DMS79 (cell line): ENCODE measurements around the gene FABP2.
"Not testable (repeated sequence)": the region's sequence is repeated elsewhere in the genome, so short reads cannot be mapped to it uniquely, and the experiment has no call there.

Experiments
- DNase-seq: peaks from one replicate; lab custom pipeline; 2025; lab: John Stamatoyannopoulos, UW

The FABP2 gene

GRCh38 chr4:119310826-119311225 is 11.1 kb downstream of the FABP2 start:
- no peak for DNase-seq

- no peak for DNase-seq
Observed at GRCh38 chr4:119307606-119308005, 14.3 kb downstream of the FABP2 start.

- no peak for DNase-seq
Observed at GRCh38 chr4:119304431-119304830, 17.5 kb downstream of the FABP2 start.

GRCh38 chr4:119303587-119304305 is 18.2 kb downstream of the FABP2 start:
- DNase-seq: no peak

GRCh38 chr4:119302073-119302832 is 19.7 kb downstream of the FABP2 start:
- no peak for DNase-seq

GRCh38 chr4:119300101-119300978 is 21.6 kb downstream of the FABP2 start:
- no peak for DNase-seq

GRCh38 chr4:119299741-119300100 is 22.2 kb downstream of the FABP2 start:
- DNase-seq: no peak

GRCh38 chr4:119299260-119299671 is 22.7 kb downstream of the FABP2 start:
- DNase-seq: no peak

- no peak for DNase-seq
Observed at GRCh38 chr4:119297795-119298194, 24.1 kb downstream of the FABP2 start.

- DNase-seq: no peak
Observed at GRCh38 chr4:119296356-119296755, 25.6 kb downstream of the FABP2 start.

- no peak for DNase-seq
Observed at GRCh38 chr4:119290598-119290997, 31.3 kb downstream of the FABP2 start.

- no peak for DNase-seq
Observed at GRCh38 chr4:119289313-119289712, 32.6 kb downstream of the FABP2 start.

- no peak for DNase-seq
Observed at GRCh38 chr4:119286377-119287002, 35.4 kb downstream of the FABP2 start.

- no peak for DNase-seq
Observed at GRCh38 chr4:119284876-119285780, 36.8 kb downstream of the FABP2 start.

GRCh38 chr4:119281393-119281792 is 40.5 kb downstream of the FABP2 start:
- DNase-seq: no peak

GRCh38 chr4:119279945-119280344 is 42.0 kb downstream of the FABP2 start:
- not testable (repeated sequence) for DNase-seq

- DNase-seq: not testable (repeated sequence)
Observed at GRCh38 chr4:119279541-119279940, 42.4 kb downstream of the FABP2 start.

GRCh38 chr4:119271361-119272085 is 50.4 kb downstream of the FABP2 start:
- DNase-seq: no peak

- no peak for DNase-seq
Observed at GRCh38 chr4:119268466-119268865, 53.5 kb downstream of the FABP2 start.
